ENCODE data around the gene PAGE4. TPM values are rescaled to one million over a fixed set of nuclear protein-coding genes. Genes with fewer than 3 reads are reported as not detected.

PAGE4 gene
- total RNA-seq, 1 experiment from 2014 or later = not detected

- no peak for DNase-seq (ENCODE audit: low spot score)
- in situ Hi-C loops (cut with HindIII; ENCODE audit: low sequenced_read_pairs) = no loop called here
Observed at GRCh38 chrX:49860867-49861535, 31.9 kb downstream of the PAGE4 start.

- in situ Hi-C loops (cut with HindIII; ENCODE audit: low sequenced_read_pairs) = no loop called here
Observed at GRCh38 chrX:49862093-49862492, 33.0 kb downstream of the PAGE4 start.

GRCh38 chrX:49868739-49869138, 39.6 kb downstream of the PAGE4 start:
- in situ Hi-C loops (cut with HindIII; ENCODE audit: low sequenced_read_pairs) = no loop called here
- DNase-seq (ENCODE audit: low spot score) = no peak

More at GRCh38 chrX:49862093-49862492, 33.0 kb downstream of the PAGE4 start:
- no peak for DNase-seq (ENCODE audit: low spot score)

GRCh38 chrX:49876750-49877149, 47.6 kb downstream of the PAGE4 start:
- in situ Hi-C loops (cut with HindIII; ENCODE audit: low sequenced_read_pairs) = no loop called here
- peak; percentile 83 for DNase-seq (ENCODE audit: low spot score)

GRCh38 chrX:49877397-49878101, 48.4 kb downstream of the PAGE4 start:
- in situ Hi-C loops (cut with HindIII; ENCODE audit: low sequenced_read_pairs) = no loop called here
- DNase-seq (ENCODE audit: low spot score) = no peak

GRCh38 chrX:49878128-49878833, 49.2 kb downstream of the PAGE4 start:
- in situ Hi-C loops (cut with HindIII; ENCODE audit: low sequenced_read_pairs) = no loop called here
- peak; percentile 18 for DNase-seq (ENCODE audit: low spot score)

GRCh38 chrX:49878834-49879655, 49.9 kb downstream of the PAGE4 start, which contains the start of gene USP27X:
Gene USP27X, plus strand, starts transcription at chrX:49879484. Its CDS starts 824 bp downstream, at chrX:49880308.
- in situ Hi-C loops (cut with HindIII; ENCODE audit: low sequenced_read_pairs) = no loop called here
- peak; percentile 82 for DNase-seq (ENCODE audit: low spot score)

- no peak for DNase-seq (ENCODE audit: low spot score)
- in situ Hi-C loops (cut with HindIII; ENCODE audit: low sequenced_read_pairs) = no loop called here
Observed at GRCh38 chrX:49879656-49880277, 50.7 kb downstream of the PAGE4 start.

- in situ Hi-C loops (cut with HindIII; ENCODE audit: low sequenced_read_pairs) = no loop called here
Observed at GRCh38 chrX:49880668-49881067, 51.6 kb downstream of the PAGE4 start.

More at GRCh38 chrX:49880668-49881067, 51.6 kb downstream of the PAGE4 start:
- DNase-seq (ENCODE audit: low spot score) = peak; percentile 16

Other genes starting within 250 kb of the PAGE4 start
- not detected in 2 replicates for gene GAGE12H, start 249.4 kb upstream of the PAGE4 start, total RNA-seq (2014; rRNA removed; shearing (Covaris generic))
- not detected in 2 replicates for gene GAGE2A, start 239.8 kb upstream of the PAGE4 start, total RNA-seq (2014; rRNA removed; shearing (Covaris generic))
- not detected in 2 replicates for gene GAGE1, start 230.3 kb upstream of the PAGE4 start, total RNA-seq (2014; rRNA removed; shearing (Covaris generic))
- not detected in 2 replicates for gene PAGE1, start 133.3 kb upstream of the PAGE4 start, total RNA-seq (2014; rRNA removed; shearing (Covaris generic))
- gene USP27X, start 50.2 kb downstream of the PAGE4 start, total RNA-seq (2014; rRNA removed; shearing (Covaris generic)) = 0.44 and 1.4 TPM in 2 replicates
- gene CLCN5, start 93.3 kb downstream of the PAGE4 start, total RNA-seq (2014; rRNA removed; shearing (Covaris generic)) = 5.8 and 7.1 TPM in 2 replicates